HG03342 (cell line): ENCODE data around the gene XYLT1.

ENCODE experiments used
- ATAC-seq: cut with Tn5 transposase; IDR thresholded peaks from one replicate; pipeline ENCODE4 v1.9.1; 2021; ENCODE audit warnings: mild to moderate bottlenecking, moderate library complexity; ENCODE audit not compliant: unreplicated experiment

Gene XYLT1

GRCh38 chr16:17166095-17166494 lies 304.7 kb downstream of the XYLT1 start:
- ATAC-seq, result no peak

- ATAC-seq, result no peak
Observed at GRCh38 chr16:17162560-17162959, 308.2 kb downstream of the XYLT1 start.

- ATAC-seq, result no peak
Observed at GRCh38 chr16:17160920-17161431, 309.8 kb downstream of the XYLT1 start.

GRCh38 chr16:17160285-17160853 lies 310.4 kb downstream of the XYLT1 start:
- no peak for ATAC-seq

DNA sequence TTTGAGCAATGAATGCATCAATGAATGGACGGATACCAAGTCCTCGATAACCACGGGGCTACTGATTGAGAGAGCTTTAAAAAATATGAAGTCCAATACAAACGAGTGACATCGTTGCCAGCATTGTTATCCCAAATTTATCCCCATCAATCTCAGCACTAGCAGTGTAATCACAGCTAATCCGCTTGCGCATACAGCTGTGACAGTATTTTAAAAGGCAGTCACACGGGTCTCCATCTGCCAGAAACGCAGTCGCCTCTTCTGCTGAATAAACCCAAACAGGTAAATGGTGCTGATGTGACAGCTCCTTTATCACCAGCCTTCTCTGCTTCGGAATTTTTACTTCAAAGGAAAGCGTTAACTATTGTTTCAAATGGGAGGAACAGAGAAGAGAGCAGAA lies 311.1 kb downstream of the XYLT1 start:
- no peak for ATAC-seq

GRCh38 chr16:17155936-17156335 lies 314.8 kb downstream of the XYLT1 start:
- ATAC-seq, result no peak

- no peak for ATAC-seq
Observed at GRCh38 chr16:17155485-17155884, 315.3 kb downstream of the XYLT1 start.

DNA sequence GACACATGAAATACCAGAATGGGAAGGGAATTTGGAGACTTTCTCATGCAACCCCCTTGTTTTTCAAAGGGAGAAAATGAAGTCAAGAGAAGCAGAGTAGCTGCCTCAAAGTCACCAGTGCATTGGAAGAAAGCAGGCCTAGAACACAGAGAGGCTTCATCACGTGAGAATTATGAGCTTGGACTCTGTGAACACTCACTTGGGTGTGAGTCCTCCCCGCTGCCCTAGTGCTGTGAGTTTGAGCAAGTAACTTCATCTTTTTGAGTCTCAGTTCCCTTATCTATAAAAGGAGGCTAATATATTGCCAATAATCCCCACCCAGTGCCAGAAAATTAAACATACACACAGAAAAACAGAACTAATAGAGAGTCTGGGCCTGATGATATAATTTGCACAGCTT lies 315.8 kb downstream of the XYLT1 start:
- ATAC-seq, result no peak

- no peak for ATAC-seq
Observed at GRCh38 chr16:17152311-17152710, 318.4 kb downstream of the XYLT1 start.

DNA sequence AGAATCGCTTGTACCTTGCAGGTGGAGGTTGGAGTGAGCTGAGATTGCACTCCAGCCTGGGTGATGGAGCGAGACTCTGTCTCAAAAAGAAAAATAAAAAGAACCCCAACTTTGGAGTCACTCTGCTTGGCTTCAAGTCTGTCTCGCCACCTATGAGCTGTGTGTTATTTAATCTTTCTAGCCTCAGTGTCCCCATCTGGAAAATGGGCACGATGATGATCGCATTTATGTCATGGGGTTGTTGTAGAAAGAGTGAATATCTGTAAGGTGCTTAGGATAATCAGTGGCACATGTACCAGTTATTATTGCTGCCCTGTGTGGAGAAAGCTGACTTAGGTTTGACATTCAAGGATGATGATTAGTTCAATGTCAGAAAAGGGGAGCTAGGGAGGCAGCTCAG lies 319.4 kb downstream of the XYLT1 start:
- no peak for ATAC-seq

- no peak for ATAC-seq
Observed at GRCh38 chr16:17149904-17150483, 320.8 kb downstream of the XYLT1 start.

- ATAC-seq, result no peak
Observed at GRCh38 chr16:17147942-17148341, 322.8 kb downstream of the XYLT1 start.

DNA sequence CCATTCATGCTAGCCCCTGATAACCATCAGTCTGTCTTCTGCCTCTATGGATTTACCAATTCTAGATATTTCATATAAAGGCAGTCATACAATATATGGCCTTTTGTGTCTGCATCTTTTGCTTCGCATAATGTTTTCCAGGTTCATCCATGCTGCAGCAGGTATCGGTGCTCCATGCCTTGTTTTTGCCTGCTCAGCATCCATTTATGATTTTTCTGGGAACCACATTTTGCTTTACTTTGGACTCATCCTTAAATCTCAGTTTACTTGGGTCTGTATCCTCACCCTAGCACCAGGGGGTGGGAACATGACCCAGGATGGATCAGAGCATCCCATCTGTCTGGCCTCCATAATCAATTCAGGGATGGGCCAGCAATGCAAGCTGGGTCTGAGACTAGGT lies 325.7 kb downstream of the XYLT1 start:
- ATAC-seq, result no peak

DNA sequence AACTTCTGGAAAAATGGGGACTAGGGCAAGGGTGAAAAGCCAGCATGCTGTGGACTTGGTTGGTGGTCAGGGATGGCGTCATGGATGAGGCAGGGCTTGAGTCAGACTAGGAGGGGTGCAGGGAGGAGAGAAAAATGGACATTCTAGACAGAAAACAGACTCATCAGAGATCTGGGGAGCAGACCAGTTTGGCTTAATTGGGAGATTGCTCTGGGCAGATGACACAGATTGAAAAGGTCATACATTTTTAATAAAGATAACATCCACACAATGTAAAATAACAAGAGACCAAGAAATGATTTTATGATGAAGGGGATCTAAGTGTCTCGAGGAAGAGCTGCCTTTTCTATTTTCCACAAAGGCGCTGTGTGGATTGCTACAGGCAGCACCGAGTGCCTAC lies 326.3 kb downstream of the XYLT1 start:
- no peak for ATAC-seq

GRCh38 chr16:17143546-17144419 lies 327.0 kb downstream of the XYLT1 start:
- ATAC-seq, result no peak

DNA sequence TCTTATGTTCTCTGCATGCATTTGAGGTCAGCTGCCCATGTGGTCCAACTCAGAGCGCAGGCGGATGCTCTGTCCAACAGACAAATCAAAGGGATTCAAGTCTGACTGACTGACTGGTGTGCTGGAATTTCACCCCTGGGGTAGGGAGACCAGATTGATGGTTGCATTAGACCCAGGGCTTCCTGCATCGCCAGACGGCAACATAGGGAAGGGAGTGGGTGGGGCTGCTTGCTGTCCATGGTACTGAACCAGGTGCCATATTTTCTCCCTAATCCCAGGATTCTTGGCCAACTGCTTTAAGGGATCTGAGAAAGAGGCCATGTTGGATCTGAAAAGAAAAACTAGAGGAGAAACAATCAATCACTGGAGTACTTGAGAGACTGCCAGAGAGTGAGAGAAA lies 332.0 kb downstream of the XYLT1 start:
- no peak for ATAC-seq

- ATAC-seq, result no peak
Observed at GRCh38 chr16:17135439-17135838, 335.3 kb downstream of the XYLT1 start.

GRCh38 chr16:17134586-17134985 lies 336.2 kb downstream of the XYLT1 start:
- ATAC-seq, result peak; percentile 81

GRCh38 chr16:17133851-17134250 lies 336.9 kb downstream of the XYLT1 start:
- ATAC-seq, result no peak

GRCh38 chr16:17131351-17131750 lies 339.4 kb downstream of the XYLT1 start:
- no peak for ATAC-seq

- ATAC-seq, result no peak
Observed at GRCh38 chr16:17130733-17131132, 340.0 kb downstream of the XYLT1 start.

DNA sequence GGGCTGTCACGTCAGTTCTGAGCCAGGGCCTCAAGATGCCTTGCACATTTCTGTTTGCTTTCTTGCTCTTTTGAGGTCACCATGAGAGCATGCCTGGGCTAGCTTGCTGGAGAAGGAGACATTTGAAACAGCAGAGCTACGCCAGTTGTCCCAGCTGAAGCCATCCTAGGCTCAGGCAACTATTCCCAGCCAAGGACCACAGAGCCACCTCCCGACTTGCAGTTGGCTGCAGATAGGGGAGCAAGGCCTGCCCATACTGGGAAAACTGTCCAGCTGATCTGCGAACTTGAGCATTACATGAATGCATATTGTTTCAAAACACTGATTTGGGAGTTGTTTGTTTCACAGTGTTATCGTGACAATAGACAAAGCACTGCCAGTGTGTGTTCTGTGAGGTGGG lies 340.8 kb downstream of the XYLT1 start:
- no peak for ATAC-seq
